Heart right ventricle (tissue), 16 donors: Measurements from ENCODE around the gene EIF2A. TPM values are rescaled to one million over a fixed set of nuclear protein-coding genes. Genes with fewer than 3 reads are reported as not detected.

ENCODE experiments used
- ATAC-seq, 8 donors: fragments of 200-7000 bp; cut with Tn5 transposase; one replicate each; pipeline ENCODE4 v1.9.1; 2020; ENCODE audit warnings: mild to moderate bottlenecking in 8 of 8, moderate library complexity in 8 of 8, moderate number of reproducible peaks in 1 of 8
- DNase-seq, 2 donors: peaks; one replicate each; pipeline ENCODE4 v3.0.0-alpha.2; 2020
- H3K27ac ChIP-seq, 10 donors: fragments of 200-600 bp; sonication (generic) in 2 of 10; one replicate each; pipeline versions ENCODE4 v1.5.0 to v1.8.0; 2020 to 2022; ENCODE audit warnings: mild to moderate bottlenecking in 3 of 10
- H3K27me3 ChIP-seq, 7 donors: fragments of 200-600 bp; one replicate each; pipeline ENCODE4 v1.8.0; 2021 to 2022; ENCODE audit warnings: mild to moderate bottlenecking in 2 of 7
- H3K36me3 ChIP-seq, 9 donors: fragments of 200-600 bp; sonication (generic) in 1 of 9; one replicate each; pipeline versions ENCODE4 v1.5.0 to v1.8.0; 2020 to 2022; ENCODE audit warnings: mild to moderate bottlenecking in 2 of 9
- H3K4me1 ChIP-seq, 9 donors: fragments of 200-600 bp; sonication (generic) in 1 of 9; one replicate each; pipeline versions ENCODE4 v1.5.0 to v1.8.0; 2020 to 2022; ENCODE audit warnings: mild to moderate bottlenecking in 4 of 9
- H3K4me3 ChIP-seq, 10 donors: fragments of 200-600 bp; sonication (generic) in 2 of 10; one replicate each; pipeline versions ENCODE4 v1.5.0 to v1.8.0; 2020 to 2022; ENCODE audit warnings: mild to moderate bottlenecking in 7 of 10, moderate library complexity in 2 of 10
- H3K9me3 ChIP-seq, 11 donors: fragments of 200-600 bp in 10 of 11; sonication (generic) in 2 of 11; one replicate each; pipeline versions ENCODE4 v1.5.0 to v1.8.0; 2013 to 2022; ENCODE audit warnings: mild to moderate bottlenecking in 2 of 11, control low read depth in 1 of 11, moderate library complexity in 1 of 11
- WGBS, 2 donors: extraction: QIAGEN DNeasy Blood & Tissue Kit; methylation state at CpG; one replicate each; pipeline ENCODE4 v1.1.7; 2013; ENCODE audit warnings: inconsistent platforms in 1 of 2; 5-methylcytosine and 5-hydroxymethylcytosine counted together
- intact Hi-C, 10 donors: fragments of 100-400 bp; cut with DNase I; formaldehyde crosslinking; loops; one replicate each; pipeline versions ENCODE4 v1.11.1 to v1.14.2; 2022
- polyA plus RNA-seq, 2 donors: library from polyadenylated mRNA; stranded (reverse); fragments of 200-250 nt; gene quantifications; one replicate each; pipeline ENCODE4 v1.2.3, GENCODE V29; 2013
- total RNA-seq, 10 donors: library from RNA; stranded (reverse); fragmentation: NEBNext Ultra II Directional in 3 of 10; extraction: Animal tissue kit (Norgen Biotek cat#: 25700) in 3 of 10; gene quantifications; one replicate each; pipeline versions ENCODE4 v1.2.1 to v1.2.4, GENCODE V29; 2021 to 2023
- TF ChIP-seq, protein P1 (sequence below), 9 donors: fragments of 200-600 bp; sonication (generic) in 2 of 9; IDR thresholded peaks; one replicate each; pipeline versions ENCODE4 v1.5.0 to v1.8.0; 2021 to 2022; ENCODE audit warnings: antibody characterized with exemption in 9 of 9, mild to moderate bottlenecking in 5 of 9, moderate library complexity in 1 of 9
- donor health status: Arrhythmogenic right ventricular cardiomyopathy.
- donor health status: ischemic (EF 13 %, LVEDD 7.1; RV severe dilation, severe dysfunction).
- donor health status: healthy with polysubstance abuse.
- donor health status: DM: no; HTN: yes; CAD: no.
- donor health status: DM: no; HTN: no; CAD: no.
- donor health status: ischemic (EF 25% LVEDD 6.9; RV normal size, moderate dysfunction).
- donor health status: ischemic (EF 25% LVEDD 5.7; RV mildly dilated, moderate dysfunction).
- donor health status: healthy.
- donor health status: DM: yes; HTN: yes; CAD: no.
- donor health status: Ischemic cardiomyopathy.
- donor health status: ischemic (EF 35%, LVEDD 5.7; RV mildly dilated, moderate dysfunction).
- donor health status: nonischemic (EF 11% LVEDD 7.7; RV severe dilation, severe dysfunction).
- donor health status: DM: yes; HTN: yes; CAD: no.
- donor health status: PGD.
- donor health status: ischemic (EF 29% LVEDD 5.4; RV normal size, mild dysfunction).
- donor health status: nonischemic (EF 23%, LVEDD 6.1; RV moderate dilation, normal function).

EIF2A gene
- total and polyA plus RNA-seq, 12 donors: 45.8 to 86.5 (median 75.2) TPM

DNA sequence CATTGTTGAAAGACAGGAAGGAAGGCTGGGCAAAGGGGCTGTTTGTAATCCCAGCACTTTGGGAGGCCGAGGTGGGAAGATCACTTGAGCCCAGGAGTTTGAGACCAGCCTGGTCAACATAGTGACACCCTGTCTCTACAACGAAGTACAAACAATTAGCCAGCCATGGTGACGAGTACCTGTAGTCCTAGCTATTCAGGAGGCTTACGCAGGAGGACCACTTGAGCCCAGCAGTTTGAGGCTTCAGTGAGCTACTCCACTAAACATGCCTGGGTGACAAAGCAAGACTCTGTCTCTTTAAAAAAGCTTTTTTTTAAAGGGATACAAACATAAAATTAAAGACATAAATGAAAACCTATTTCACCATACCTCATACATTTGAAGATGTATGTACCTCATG lies 11.4 kb upstream of the EIF2A start:
- no peaks in the 10 kb centered on the region for H3K4me1 ChIP-seq
- TF ChIP-seq, protein P1, sequence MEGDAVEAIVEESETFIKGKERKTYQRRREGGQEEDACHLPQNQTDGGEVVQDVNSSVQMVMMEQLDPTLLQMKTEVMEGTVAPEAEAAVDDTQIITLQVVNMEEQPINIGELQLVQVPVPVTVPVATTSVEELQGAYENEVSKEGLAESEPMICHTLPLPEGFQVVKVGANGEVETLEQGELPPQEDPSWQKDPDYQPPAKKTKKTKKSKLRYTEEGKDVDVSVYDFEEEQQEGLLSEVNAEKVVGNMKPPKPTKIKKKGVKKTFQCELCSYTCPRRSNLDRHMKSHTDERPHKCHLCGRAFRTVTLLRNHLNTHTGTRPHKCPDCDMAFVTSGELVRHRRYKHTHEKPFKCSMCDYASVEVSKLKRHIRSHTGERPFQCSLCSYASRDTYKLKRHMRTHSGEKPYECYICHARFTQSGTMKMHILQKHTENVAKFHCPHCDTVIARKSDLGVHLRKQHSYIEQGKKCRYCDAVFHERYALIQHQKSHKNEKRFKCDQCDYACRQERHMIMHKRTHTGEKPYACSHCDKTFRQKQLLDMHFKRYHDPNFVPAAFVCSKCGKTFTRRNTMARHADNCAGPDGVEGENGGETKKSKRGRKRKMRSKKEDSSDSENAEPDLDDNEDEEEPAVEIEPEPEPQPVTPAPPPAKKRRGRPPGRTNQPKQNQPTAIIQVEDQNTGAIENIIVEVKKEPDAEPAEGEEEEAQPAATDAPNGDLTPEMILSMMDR (IDR thresholded peaks at IDR 0.05): no peak
- WGBS, 2 donors: 80 to 85% methylated on average over 4 of the region's 4 CpGs
- H3K4me3 ChIP-seq: no peak overlapping the region
- H3K36me3 ChIP-seq: no peaks in the 10 kb centered on the region
- no peaks in the 10 kb centered on the region for H3K9me3 ChIP-seq
- intact Hi-C loops: no loop called here
- H3K27ac ChIP-seq: no peak overlapping the region
- H3K27me3 ChIP-seq: no peaks in the 10 kb centered on the region
- DNase-seq (no peak), ATAC-seq (no peak)

GRCh38 chr3:150538324-150539208 lies 8.0 kb upstream of the EIF2A start:
- Histone ChIP-seq H3K27ac (no peak overlapping the region), H3K9me3 (no peaks in the 10 kb centered on the region), H3K27me3 (no peaks in the 10 kb centered on the region), H3K4me3 (no peak overlapping the region), H3K4me1 (peaks cover 0 to 31% (median 2%) of the 10 kb centered on the region in 9 donors), H3K36me3 (peaks cover 0 to 25% (median 5%) of the 10 kb centered on the region in 9 donors)
- 85 to 92% methylated on average over 10 of the region's 10 CpGs for WGBS, 2 donors
- ATAC-seq (peak in 2 of 8 donors; percentile 34 to 55), DNase-seq (no peak)
- TF ChIP-seq, protein P1 (IDR thresholded peaks at IDR 0.05): no peak
- intact Hi-C loops: no loop called here

DNA sequence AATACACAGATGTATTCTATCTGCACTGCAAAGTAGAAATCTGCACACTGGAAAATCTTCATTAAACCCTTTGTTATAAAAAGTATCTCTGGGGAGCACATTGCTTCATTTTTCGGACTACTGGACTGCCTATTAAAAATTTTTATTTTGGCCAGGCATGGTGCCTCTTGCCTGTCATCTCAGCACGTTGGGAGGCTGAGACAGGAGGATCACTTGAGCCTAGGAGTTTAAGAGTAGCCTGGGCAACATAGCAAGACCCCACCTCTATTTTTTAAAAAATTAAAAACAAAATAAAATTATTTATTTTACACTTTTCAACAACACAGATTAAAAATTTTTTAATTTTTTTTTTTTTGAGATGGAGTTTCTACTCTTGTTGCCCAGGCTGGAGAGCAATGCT lies 6.3 kb upstream of the EIF2A start:
- Histone ChIP-seq H3K4me3 (no peak overlapping the region), H3K27ac (peak overlapping the region in 1 of 10 donors; percentile 62), H3K9me3 (no peaks in the 10 kb centered on the region), H3K36me3 (peaks cover 0 to 35% (median 10%) of the 10 kb centered on the region in 9 donors), H3K27me3 (no peaks in the 10 kb centered on the region), H3K4me1 (peaks cover 0 to 47% (median 19%) of the 10 kb centered on the region in 9 donors)
- TF ChIP-seq, protein P1 (IDR thresholded peaks at IDR 0.05): no peak
- WGBS, 2 donors: 84 to 85% methylated on average over 2 of the region's 2 CpGs
- DNase-seq (no peak), ATAC-seq (no peak)
- intact Hi-C loops: loop anchor here in 1 of 10 donors (5.0 kb wide), 1 partner anchor 128 kb away; no protein-coding TSS in a partner anchor

GRCh38 chr3:150540991-150541390 lies 5.6 kb upstream of the EIF2A start:
- ATAC-seq: no peak
- intact Hi-C loops: loop anchor here in 1 of 10 donors (5.0 kb wide), 1 partner anchor 129 kb away; no protein-coding TSS in a partner anchor

More at GRCh38 chr3:150540991-150541390, 5.6 kb upstream of the EIF2A start:
- Histone ChIP-seq H3K36me3 (peaks cover 0 to 35% (median 10%) of the 10 kb centered on the region in 9 donors), H3K27me3 (no peaks in the 10 kb centered on the region), H3K4me3 (no peak overlapping the region), H3K4me1 (peaks cover 0 to 47% (median 20%) of the 10 kb centered on the region in 9 donors), H3K9me3 (no peaks in the 10 kb centered on the region), H3K27ac (peak overlapping the region in 1 of 10 donors; percentile 62)
- no peak for DNase-seq
- TF ChIP-seq, protein P1 (IDR thresholded peaks at IDR 0.05): no peak
- whole genome bisulfite sequencing, 2 donors: 81 to 90% methylated on average over 3 of the region's 3 CpGs
